Middle frontal gyrus (tissue), 1 donor: Measurements from ENCODE around the gene RSPRY1.
A peak's percentile ranks its signal among the peaks of the same experiment; 100 is the strongest.
"Not testable (repeated sequence)": the region's sequence is repeated elsewhere in the genome, so short reads cannot be mapped to it uniquely, and the experiment has no call there.

ENCODE experiments used
- DNase-seq: peaks from one replicate; pipeline ENCODE4 v3.0.0-alpha.2; 2015; ENCODE audit warnings: low spot score; ENCODE audit errors: extremely low spot score

Gene RSPRY1

DNA sequence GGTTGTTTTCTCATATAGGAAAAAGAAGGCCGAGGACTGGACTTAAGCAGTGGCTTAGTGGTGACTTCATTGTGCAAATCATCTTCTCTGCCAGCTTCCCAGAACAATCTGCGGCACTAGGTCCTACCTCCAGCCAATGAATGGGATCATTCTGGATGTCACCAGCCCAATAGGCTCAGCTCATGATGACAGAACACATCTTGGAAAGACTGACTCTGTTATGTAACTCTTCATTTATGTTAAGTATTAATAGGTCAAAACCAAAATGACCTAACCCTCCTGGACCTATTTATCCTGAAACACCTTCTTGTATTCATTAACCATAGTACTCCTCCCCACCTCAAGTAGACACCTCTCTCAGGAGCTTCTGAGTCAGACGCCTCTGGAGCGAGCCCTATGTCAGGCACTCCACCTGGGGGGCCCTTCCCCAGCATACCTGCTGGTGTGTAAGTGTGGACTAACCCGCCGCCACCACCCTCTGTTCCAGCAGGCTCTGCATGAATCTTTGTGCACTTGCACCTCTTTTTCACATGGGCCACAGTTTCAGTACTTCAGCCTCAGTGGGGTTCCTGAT is 66.1 kb downstream of the RSPRY1 start:
- no peak for DNase-seq

DNA sequence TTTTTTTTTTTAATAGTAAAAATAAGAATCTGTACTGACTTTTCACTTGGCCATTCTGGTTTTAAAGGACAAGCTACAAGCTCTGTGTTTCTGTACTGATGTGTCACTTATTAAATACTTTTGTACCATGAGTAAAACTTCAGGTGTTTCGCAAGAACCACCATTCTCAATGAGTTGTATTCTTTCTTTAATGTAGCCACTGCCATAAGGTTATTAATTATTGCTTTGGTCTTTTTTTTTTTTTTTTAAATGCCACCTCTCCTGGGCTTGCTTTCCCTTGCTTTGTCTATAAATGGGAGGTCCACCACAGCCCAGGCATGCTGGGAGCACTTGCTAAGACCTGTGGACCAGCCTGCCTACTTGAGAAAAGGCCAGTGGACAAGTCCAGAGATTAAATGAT is 67.3 kb downstream of the RSPRY1 start:
- DNase-seq, result no peak

DNA sequence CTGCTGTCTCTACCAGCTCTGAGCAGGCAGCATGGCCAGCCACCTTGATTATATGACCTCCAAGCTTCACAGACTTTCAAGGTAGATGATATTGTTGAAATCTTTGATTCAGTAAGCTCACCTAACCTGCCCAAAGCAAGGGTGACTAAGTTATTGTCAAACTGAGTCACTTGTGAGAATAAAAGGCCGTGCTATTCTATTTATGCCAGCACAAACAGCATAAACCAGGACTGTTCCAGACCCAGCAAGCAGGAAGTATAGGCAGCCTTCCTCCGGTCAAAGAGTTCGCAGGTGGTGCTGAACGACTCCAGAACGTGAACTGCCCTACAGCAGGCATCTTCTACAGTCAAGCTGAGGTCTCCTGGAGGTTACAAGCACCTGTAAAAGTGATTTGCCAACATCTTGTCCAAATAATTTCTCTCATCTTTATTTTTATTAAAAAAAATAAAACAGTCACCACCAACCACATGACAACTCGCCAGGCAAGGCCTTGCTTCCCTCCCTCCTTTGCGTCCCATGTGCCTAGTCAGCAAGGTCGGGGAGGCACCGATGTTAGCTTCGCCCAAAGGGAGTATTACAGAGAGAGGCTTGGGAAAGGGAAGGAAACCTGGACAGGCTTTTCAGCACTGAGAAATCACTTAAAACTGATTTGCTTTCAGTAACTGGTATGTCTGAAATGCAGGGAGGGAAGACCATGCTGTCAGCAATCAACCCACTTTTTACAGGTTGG is 69.7 kb downstream of the RSPRY1 start:
- DNase-seq, result no peak

DNA sequence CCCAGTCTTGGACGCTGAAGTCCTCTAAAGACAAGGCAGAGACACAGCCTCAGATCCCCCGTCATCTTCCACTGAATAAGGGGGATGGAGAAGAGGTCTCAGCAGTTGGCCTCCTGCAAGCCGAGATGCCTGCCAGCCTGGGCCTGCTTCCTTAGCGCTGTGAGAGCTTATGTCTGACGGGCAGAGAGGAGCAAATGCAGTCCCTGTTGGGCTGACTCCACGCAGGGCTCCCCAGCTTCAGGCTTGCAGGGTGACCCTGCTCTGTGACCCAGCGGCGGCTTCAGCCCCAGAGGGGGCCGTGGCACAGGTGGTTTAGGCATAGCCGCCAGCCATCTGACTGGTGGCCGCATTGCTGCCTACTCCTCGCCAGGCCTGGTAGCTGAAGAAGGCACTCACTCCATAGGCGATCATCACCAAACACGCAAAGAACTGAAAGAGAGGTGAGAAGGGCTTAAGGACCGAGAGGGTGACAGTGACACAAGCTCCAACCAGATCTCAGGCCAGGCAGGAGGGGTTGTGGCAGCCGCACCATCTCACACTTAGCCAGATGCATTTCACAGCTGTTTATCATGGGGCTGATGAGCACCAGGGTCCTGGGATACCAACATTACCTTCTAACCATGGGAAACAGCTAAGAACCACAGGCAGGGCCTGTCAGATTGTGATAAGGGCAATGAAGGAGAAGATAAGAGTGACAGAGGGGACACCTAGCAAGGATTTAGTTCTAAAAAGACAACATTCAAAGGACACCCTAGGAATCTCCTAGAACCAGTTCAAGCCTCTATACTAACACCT is 70.7 kb downstream of the RSPRY1 start:
- DNase-seq, result no peak

DNA sequence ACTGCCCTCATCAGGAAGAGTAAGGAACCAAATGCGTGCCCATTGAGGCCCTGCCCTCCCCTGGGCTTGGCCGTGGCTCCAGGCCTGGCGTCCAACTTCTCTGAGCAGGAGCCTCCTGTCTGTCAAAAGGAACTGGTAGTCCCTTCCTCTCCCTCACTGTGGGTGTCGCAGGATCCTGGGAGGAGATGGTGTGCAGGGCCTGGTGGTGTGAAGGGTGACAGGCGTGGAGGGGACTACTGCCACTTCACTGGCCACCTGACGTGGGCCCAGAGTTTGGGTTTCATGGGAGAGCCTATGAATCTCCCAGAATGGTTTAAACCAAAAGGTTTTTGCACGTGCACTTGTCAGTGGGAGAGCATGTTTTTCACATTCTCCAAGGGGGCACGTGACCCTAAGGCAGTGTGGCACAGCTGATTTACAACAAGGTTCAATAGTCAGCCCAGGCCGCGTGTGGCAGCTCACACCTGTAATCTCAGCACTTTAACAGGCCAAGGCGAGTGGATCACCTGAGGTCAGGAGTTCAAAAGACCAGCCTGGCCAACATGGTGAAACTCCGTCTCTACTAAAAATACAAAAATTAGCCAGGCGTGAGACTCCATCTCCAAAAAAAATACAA is 71.4 kb downstream of the RSPRY1 start:
- no peak for DNase-seq

DNA sequence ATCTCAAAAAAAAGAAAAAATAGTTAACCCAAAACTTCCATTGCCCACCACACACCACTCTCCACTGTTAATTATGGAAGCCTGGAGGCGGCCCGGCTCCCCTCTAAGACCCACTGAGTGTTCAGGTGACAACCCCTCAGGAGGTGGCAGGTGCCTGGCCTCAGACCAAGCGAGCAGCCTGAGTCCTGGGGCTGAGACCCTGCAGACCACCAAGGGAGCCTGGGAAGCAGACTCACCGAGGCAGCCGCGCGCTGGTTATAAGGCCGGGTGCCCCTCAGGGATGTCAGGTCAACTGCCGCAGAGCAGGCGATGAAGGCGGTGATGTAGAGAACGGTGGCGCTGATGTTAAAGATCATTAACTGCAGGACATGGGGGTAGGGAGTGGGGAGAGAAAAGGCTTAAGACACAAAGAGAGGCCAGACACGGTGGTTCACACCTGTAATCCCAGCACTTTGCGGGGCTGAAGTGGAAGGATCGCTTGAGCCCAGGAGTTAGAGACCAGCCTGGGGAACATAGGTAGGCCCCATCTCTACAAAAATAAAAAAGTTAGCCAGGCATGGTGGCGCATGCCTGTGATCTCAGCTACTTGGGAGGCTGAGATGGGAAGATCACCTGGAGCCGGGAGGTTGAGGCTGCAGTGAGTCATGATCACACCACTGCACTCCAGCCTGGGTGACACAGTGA is 72.2 kb downstream of the RSPRY1 start:
- no peak for DNase-seq

DNA sequence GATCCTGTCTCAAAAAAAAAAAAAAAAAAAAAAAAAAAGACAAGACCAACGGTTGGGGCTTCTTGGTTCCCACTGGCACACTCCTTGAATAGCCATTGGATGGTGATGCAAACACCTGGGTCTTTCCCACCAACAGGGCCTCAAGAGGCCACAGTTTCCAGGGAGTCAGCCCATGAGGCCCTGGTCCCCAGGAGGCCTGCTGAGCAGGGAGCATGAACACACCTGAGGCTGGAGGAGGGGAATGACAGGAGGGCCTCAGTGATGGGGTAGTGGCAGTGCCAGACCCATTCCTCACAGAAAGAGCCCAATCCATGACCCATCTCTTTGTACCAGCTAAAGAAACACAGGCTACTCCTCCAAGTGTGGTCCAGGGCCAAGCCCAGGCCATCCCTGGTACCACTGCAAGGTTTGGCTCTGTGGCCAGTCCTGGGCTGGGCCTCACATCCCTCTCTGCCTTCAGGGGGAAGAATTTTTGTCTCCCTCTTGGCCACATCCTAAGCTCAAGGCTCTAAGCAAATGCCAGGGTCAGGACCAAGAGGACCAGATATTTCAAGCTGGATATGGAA is 72.9 kb downstream of the RSPRY1 start:
- no peak for DNase-seq

DNA sequence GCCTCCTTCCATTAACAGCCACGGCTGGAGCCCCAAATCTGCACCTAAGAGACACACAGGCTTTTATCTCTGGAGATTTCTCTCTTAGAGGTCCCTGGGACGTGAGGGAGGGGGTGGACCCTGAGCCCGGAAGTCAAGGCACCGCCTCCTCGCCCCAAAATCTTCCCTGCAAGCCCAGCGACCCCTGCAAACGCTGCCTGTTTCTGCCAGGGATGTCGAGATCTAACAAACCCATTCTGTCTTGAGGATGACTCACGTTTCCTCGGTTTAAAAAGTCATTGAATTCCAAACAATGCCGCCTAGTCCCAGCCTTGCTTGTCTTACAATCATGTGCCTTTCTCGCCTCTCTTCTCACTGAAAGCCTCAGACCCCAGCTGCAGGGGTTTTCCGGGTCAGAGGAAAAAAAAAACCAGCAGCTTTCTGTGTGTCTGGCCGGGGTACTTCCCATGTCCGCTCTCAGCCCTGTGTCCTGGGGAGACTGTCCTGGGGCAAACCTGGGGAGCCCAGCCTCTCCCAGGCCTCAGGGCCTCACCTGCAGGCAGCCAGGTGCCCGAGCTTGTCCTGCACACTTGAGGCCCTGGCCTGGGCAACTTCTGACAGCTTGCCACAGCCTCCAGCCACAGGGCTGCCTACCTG is 74.3 kb downstream of the RSPRY1 start:
- peak; percentile 73 for DNase-seq

DNA sequence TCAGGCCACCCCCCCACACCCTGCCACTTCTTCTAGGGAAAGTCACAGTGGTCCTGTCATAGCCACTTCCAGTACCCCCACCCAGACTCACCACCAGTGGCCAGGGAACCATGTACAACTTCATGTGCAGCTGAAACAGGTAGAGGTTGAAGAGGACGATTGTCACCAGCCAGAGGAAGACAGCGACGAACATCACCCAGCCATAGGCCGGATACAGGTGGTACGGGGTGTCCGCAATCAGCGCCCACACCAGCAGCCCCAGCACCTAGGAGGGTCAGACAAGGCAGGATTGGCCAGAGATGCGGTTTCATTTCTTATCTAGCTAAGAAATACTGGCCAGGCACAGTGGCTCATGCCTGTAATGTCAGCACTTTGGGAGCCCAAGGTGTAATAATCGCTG is 75.7 kb downstream of the RSPRY1 start:
- DNase-seq, result no peak

DNA sequence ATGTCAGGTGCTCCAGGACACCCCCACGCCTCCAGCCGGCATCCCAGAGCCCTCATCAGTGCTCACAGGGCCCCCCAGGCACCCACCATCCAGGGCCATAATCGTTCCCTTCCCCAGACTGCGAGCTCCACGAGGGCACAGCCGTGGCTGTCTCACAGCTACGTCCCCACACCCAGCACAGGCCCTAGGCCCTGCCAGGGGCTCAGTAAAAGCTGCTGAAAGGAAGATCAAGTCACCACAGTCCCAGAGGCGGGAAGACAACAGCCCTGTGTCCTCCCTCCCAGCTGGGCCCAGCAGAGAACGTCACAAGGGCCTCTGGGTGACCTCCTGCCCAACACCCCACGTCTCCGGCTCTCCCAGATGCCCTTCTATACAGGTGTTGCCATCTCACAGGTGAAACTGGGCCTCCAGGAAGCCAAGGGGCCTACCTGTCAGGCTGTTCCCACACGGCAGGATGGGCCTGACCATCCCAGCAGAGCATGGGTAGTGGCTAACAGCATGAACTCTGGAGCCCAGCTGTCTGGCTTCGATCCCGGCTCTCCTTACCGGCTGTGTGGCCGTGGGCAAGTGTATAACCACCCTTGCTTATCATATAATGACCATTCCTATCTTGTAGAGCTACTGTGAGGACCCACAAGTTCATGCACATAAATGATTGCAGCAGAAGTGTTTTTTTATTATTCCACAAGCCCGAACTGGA is 76.9 kb downstream of the RSPRY1 start:
- DNase-seq, result peak; percentile 40

DNA sequence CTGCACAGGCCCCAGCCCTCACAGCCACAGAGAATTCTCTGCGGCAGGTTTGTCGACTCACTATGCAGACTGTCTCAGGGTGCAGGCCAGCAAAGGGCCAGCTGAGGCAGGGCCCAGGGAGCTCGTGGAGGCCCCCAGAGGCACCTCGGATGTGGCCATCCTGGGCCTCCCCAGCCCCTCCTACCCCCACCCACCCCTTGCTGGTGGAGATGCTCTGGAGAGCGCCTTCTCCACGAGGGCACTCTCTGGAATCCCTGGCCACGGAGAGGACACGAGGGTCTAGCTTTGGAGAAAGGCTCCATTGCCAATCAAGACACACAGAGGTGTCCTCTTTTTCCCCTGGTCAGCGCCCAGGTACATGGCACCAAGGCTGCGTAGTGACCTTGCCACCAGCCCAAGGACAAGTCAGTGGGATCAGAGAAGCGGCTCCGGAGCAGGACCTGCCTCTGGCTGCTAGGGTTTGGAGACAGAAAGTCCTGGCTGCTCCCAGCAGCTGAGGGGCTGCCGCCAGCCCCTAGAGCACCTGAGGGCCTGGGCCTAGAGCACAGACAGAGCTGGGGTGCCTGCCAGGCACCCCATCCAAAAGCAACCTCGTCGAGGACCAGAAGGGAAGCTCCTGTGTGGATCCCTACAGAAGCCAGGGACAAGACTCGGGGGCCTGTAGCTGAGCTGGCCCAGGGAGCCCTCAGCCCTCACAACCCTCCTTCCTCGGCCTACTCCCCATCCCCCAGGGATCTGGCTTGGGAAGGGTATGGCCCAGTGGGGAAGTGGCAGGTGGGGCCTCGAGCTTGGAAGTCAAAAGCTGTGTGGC is 77.6 kb downstream of the RSPRY1 start:
- DNase-seq, result no peak

DNA sequence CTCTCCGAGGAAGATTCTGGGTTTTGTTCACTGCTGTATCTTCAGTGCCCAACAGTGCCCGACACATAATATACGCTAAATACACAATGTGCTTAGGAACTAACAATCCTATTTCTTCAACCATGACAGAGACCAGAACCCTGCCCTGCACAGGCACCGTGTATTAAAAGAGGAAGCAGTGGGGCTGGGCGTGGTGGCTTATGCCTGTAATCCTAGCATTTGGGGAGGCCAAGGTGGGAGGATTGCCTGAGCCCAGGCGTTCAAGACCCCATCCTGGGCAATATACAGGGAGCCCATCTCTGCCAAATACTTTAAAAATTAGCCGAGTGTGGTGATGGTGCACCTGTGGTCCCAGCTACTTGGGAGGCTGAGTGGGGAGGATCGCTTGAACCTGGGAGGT is 78.3 kb downstream of the RSPRY1 start:
- no peak for DNase-seq

DNA sequence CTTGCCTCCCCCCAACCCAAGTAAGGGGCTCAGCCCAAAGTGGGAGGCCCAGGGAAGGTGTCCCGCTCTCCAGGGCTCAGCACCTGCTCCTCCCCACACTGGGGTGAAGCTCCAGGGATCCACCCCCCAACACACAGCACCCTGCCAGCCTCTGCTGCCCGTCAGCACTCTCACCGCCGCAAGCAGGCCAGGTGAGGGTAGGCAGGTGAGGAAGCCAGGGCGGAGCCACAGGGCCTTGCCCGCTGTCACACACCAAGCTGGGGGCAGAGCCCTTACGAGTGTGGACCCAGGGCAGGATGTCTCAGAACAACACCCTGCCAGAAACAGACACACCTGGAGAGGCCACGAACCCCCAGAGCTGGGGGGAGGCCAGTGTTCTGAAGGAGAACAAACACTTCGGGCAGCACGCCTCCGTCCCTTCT is 78.8 kb downstream of the RSPRY1 start:
- DNase-seq, result no peak

DNA sequence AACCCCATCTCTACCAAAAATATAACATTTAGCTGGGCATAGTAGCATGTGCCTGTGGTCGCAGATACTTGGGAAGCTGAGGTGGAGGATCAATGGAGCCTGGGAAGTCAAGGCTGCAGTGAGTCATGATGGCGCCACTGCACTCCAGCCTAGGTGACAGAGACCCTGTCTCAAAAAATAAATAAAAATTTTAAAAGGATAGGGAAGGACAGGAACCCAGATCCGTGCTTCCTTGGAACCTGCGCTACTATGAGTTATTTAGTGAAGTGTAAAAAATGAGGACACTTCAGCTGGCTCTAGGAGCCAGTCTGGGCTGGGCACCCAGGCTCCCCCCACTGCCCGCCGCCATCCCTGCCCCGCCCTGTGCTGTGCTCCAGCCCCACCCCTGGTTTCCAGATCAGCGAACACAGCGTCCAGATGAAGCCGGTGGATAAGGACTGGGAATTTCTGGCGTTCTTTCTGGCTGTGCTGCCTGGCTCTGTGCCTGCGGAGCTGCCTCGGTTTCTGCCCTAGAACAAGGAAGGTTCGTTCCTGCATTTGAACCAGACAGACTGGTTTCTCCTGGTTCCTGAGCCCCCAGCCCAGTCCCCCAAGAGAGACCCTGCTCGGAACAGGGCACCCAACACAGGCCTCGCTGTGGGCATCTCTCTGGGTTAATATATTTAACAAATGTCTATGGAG is 79.9 kb downstream of the RSPRY1 start:
- DNase-seq, result no peak

DNA sequence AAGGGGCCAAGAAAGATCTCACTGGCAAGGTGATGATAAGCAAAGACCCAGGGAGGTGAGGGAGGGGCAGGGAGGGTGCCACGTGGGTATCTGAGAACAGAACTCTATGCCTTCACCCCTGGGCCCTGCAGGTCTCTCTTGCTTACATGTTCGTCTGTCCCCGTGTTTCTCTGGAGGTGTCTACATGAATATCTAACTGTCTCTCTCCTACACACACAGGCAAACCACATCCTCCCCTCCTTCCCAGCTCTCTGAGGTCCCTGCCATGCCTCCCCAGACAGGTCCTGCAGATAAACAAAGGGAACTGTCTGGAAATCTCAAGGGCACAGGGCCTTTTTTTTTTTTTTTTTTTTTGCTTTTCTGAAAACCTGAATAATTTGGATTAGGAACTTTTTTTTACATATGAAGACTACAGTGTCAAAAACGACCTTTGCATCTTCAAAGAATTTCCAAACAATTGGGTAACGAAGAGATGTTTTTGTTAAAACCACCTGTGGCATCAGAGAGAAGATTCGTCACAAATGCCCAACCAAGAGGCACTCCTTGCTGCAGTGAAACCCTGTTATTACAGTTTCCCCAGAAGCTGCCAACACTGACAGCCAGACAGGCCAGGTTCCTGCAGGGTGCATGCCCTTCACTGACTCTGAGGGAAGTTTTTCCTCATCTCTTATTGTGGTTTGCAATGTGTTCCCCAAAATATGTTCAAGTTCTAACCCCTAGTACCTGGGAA is 80.6 kb downstream of the RSPRY1 start:
- DNase-seq, result no peak

DNA sequence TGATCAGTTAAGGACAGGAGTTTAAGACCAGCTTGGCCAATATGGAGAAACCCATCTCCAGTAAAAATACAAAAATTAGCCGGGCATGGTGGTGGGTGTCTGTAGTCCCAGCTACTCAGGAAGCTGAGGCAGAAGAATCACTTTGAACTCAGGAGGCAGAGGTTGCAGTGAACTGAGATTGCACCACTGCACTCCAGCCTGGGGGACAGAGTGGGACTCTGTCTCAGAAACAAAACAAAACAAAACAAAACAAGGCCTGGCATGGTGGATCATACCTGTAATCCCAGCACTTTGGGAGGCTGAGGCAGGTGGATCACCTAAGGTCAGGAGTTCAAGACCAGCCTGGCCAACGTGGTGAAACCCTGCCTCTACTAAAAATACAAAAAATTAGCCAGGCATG is 81.2 kb downstream of the RSPRY1 start:
- not testable (repeated sequence) for DNase-seq

DNA sequence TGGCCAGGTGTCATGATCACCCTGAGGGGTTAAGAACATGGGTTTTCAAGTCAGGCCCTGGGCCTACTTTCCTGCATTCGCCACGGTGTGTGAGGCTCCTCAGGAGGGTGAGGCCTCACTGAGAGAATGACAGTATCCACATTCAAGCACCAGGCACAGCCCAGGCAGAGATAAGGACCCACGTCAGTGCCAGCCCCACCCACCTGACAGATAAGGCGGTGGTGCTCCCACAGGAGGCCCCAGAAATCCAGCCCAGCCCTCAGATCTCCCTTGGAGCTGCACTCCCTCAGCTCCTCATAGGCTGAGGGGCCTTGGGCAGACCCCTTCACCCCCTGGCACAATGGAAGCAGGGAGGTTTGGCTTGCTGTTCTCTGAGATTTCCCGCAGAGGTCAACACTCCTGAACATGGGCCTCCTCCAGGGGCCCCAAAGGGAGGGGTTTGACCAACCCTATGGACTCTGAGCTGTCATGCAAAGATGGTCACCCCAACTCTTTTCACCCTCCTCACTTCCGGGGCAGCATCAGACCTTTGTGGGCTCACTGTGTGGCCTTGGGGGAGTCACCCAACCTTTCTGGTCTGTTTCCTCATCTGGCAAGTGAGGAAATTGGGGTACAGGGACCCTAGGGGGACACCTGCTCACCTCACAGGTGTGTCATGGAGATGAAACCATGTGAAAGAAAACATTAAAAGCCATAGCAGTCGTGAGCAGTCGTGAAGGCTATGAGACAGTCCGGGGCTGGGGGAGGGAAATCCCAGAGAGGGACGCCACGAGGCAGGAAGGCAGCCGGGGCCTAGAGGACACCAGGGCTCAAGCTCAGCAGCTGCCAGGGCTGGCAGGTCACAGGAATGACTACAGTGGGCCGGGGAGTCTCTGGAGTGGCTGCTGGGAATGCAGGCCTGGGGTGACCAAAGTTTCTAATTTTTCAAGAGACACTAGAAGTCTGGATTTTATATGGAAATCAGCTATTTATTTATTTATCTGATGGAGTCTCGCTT is 83.0 kb downstream of the RSPRY1 start:
- DNase-seq, result no peak
